GM12878 (cell line): ENCODE data around the gene C19orf12. TPM values are rescaled to one million over a fixed set of nuclear protein-coding genes. Genes with fewer than 3 reads are reported as not detected.

Source experiments
- ATF7 ChIP-seq: fragments of 450-650 bp; IDR thresholded peaks from 2 replicates; pipeline ENCODE4 v1.6.1; 2016; ENCODE audit warnings: low read depth, mild to moderate bottlenecking
- CBX3 ChIP-seq: fragments of 200-600 bp; sonication (generic); IDR thresholded peaks from 2 replicates; pipeline ENCODE4 v1.6.1; 2016; ENCODE audit warnings: low read depth, borderline replicate concordance
- CHD1 ChIP-seq: IDR thresholded peaks from 2 replicates; pipeline ENCODE4 v1.6.1; 2012; ENCODE audit warnings: low read depth, low read length, improper control_type of control experiment
- CHD2 ChIP-seq: IDR thresholded peaks from 2 replicates; pipeline ENCODE4 v1.6.1; 2011; ENCODE audit warnings: low read depth, low read length, improper control_type of control experiment, borderline replicate concordance
- EGR1 ChIP-seq, 2 experiments: IDR thresholded peaks; 1 replicate in 1 of 2; 2 replicates in 1 of 2; pipeline ENCODE4 v1.6.1; 2011 to 2012; ENCODE audit warnings: low read depth in 2 of 2, low read length in 2 of 2, borderline replicate concordance in 1 of 2, mild to moderate bottlenecking in 1 of 2, moderate library complexity in 1 of 2
- JUND ChIP-seq: IDR thresholded peaks from 2 replicates; pipeline ENCODE4 v1.6.1; 2012; ENCODE audit warnings: low read depth, mild to moderate bottlenecking, low read length, improper control_type of control experiment, moderate library complexity
- MXI1 ChIP-seq: fragments of 150-350 bp; IDR thresholded peaks from 2 replicates; pipeline ENCODE4 v1.6.1; 2011; ENCODE audit warnings: low read depth, mild to moderate bottlenecking, inconsistent platforms, low read length, improper control_type of control experiment
- MYC ChIP-seq: IDR thresholded peaks from 2 replicates; pipeline ENCODE4 v1.6.1; 2011; ENCODE audit warnings: mild to moderate bottlenecking, low read length, moderate library complexity, inconsistent platforms; ENCODE audit not compliant: insufficient read depth, insufficient replicate concordance, insufficient read length, severe bottlenecking
- NFIC ChIP-seq: IDR thresholded peaks from 2 replicates; pipeline ENCODE4 v1.6.1; 2012; ENCODE audit warnings: low read depth, mild to moderate bottlenecking, inconsistent platforms, low read length, moderate library complexity
- NR2C2 ChIP-seq: IDR thresholded peaks from 2 replicates; pipeline ENCODE4 v1.6.1; 2011; ENCODE audit warnings: borderline replicate concordance, low read depth; ENCODE audit not compliant: control insufficient read depth, insufficient read length
- RUNX3 ChIP-seq: IDR thresholded peaks from 2 replicates; pipeline ENCODE4 v1.6.1; 2012; ENCODE audit warnings: low read length, inconsistent platforms
- SMAD1 ChIP-seq: fragments of 450-650 bp; IDR thresholded peaks from 2 replicates; pipeline ENCODE4 v1.6.1; 2018; ENCODE audit warnings: mild to moderate bottlenecking, low read depth; ENCODE audit not compliant: partially characterized antibody
- SMC3 ChIP-seq: IDR thresholded peaks from 2 replicates; pipeline ENCODE4 v1.6.1; 2011; ENCODE audit warnings: low read length, improper control_type of control experiment, borderline replicate concordance
- SREBF1 ChIP-seq: IDR thresholded peaks from 2 replicates; pipeline ENCODE4 v1.6.1; 2012; ENCODE audit warnings: mild to moderate bottlenecking, low read length
- TCF12 ChIP-seq: IDR thresholded peaks from 2 replicates; pipeline ENCODE4 v1.6.1; 2011; ENCODE audit warnings: low read depth, mild to moderate bottlenecking, low read length
- polyA plus RNA-seq, 11 experiments: library from polyadenylated mRNA; depleted of rRNA in 4 of 11; unstranded in 6 of 11; stranded (reverse) in 5 of 11; fragments of >200 nt; fragmentation: Nextera tagmentation in 4 of 11; fragmentation: Illumina TruSeq in 1 of 11; extraction: Ambion mirVana in 4 of 11; extraction: Trizol in 1 of 11; gene quantifications; 1 replicate in 1 of 11; 2 replicates in 10 of 11; pipeline versions ENCODE4 v1.2.1 to v1.2.3, GENCODE V29; 2011 to 2016; ENCODE audit warnings: inconsistent platforms in 2 of 11, missing spikeins in 2 of 11, low read depth in 1 of 11
- total RNA-seq, 4 experiments: library from RNA; depleted of rRNA in 3 of 4; stranded (reverse); fragments of >200 nt in 3 of 4; fragmentation: Illumina TruSeq in 1 of 4; extraction: Trizol in 1 of 4; gene quantifications; 2 replicates each; pipeline versions ENCODE4 v1.2.1 to v1.2.3, GENCODE V29; 2013 to 2021
- TF ChIP-seq, protein P1 (sequence below): fragments of 450-650 bp; IDR thresholded peaks from 2 replicates; pipeline ENCODE4 v1.6.1; 2017; ENCODE audit warnings: borderline replicate concordance
- TF ChIP-seq, protein P2 (sequence below): fragments of 450-650 bp; formaldehyde crosslinking; IDR thresholded peaks from 2 replicates; pipeline ENCODE4 v1.4.0; 2022; ENCODE audit warnings: mild to moderate bottlenecking, moderate library complexity
- TF ChIP-seq, protein P3 (sequence below): fragments of 450-650 bp; IDR thresholded peaks from 2 replicates; pipeline ENCODE4 v1.6.1; 2016; ENCODE audit warnings: mild to moderate bottlenecking
- TF ChIP-seq, protein P4 (sequence below): IDR thresholded peaks from 2 replicates; pipeline ENCODE4 v1.6.1; 2011; ENCODE audit warnings: borderline replicate concordance, low read depth, mild to moderate bottlenecking, moderate library complexity, mixed read lengths, low read length; ENCODE audit not compliant: insufficient read depth; ENCODE audit errors: extremely low read length
- TF ChIP-seq, protein P5 (sequence below): IDR thresholded peaks from 2 replicates; pipeline ENCODE4 v1.6.1; 2011; ENCODE audit warnings: low read depth, low read length, improper control_type of control experiment, borderline replicate concordance

Gene C19orf12
- total and polyA plus RNA-seq, 10 of the 15 experiments (the other 5 are each of a cell fraction or from before 2014, with no cell fraction given) = 2.3 to 23.5 (median 20.3) TPM

DNA sequence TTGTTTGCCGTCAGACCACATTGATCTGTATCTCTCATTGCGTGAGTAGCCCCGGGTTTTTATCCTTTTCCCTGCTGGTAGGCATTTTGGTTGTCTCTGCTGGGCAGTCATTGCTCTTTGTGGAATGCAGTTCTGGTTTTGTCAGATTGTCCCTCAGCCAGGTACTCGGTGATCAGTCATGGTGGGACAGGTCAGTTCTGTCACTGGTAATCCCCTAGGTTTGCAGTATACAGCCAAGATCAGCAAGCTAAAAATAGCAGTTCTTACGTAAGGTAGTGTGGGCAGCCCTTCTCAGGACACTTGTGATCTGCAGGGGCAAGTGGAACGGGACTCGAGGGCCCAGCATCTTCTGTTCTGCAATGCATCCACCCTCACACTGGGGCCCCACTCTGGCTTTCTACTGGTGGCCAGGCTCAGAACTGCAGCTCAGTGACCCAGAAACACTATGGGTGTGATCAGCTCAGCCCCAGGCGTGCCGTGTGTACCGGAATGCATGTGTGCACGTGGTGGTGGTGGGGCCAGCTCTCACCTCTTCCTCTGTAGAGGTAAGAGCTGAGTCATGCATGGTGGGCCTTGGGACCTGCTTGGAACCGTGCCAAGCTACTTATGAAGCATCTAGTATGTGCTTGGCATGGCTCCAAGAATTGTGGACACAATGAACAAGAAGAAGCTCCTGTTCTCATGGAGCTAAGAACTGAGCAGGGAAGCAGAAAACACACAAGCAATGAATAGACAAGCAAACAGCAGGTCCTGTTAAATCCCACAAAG, 43.5 kb downstream of the C19orf12 start (continued):
- no peak for TF ChIP-seq NR2C2
- TF ChIP-seq, protein P1, sequence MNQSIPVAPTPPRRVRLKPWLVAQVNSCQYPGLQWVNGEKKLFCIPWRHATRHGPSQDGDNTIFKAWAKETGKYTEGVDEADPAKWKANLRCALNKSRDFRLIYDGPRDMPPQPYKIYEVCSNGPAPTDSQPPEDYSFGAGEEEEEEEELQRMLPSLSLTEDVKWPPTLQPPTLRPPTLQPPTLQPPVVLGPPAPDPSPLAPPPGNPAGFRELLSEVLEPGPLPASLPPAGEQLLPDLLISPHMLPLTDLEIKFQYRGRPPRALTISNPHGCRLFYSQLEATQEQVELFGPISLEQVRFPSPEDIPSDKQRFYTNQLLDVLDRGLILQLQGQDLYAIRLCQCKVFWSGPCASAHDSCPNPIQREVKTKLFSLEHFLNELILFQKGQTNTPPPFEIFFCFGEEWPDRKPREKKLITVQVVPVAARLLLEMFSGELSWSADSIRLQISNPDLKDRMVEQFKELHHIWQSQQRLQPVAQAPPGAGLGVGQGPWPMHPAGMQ = no peak
- TF ChIP-seq MYC = peak; percentile 66
- TF ChIP-seq, protein P2, sequence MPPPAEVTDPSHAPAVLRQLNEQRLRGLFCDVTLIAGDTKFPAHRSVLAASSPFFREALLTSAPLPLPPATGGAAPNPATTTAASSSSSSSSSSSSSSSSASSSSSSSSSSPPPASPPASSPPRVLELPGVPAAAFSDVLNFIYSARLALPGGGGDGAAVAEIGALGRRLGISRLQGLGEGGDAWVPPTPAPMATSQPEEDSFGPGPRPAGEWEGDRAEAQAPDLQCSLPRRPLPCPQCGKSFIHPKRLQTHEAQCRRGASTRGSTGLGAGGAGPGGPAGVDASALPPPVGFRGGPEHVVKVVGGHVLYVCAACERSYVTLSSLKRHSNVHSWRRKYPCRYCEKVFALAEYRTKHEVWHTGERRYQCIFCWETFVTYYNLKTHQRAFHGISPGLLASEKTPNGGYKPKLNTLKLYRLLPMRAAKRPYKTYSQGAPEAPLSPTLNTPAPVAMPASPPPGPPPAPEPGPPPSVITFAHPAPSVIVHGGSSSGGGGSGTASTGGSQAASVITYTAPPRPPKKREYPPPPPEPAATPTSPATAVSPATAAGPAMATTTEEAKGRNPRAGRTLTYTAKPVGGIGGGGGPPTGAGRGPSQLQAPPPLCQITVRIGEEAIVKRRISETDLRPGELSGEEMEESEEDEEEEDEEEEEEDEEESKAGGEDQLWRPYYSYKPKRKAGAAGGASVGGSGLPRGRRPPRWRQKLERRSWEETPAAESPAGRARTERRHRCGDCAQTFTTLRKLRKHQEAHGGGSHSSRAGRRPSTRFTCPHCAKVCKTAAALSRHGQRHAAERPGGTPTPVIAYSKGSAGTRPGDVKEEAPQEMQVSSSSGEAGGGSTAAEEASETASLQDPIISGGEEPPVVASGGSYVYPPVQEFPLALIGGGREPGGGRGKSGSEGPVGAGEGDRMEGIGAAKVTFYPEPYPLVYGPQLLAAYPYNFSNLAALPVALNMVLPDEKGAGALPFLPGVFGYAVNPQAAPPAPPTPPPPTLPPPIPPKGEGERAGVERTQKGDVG = no peak
- peak; percentile 59; the same call in 1 of the 2 replicates for TF ChIP-seq NFIC
- no peak for TF ChIP-seq CBX3
- TF ChIP-seq SMC3 = no peak
- no peak for TF ChIP-seq TCF12
- TF ChIP-seq CHD2 = no peak
- no peak for TF ChIP-seq EGR1 (IDR thresholded peaks at IDR 0.05; ENCODE audit: borderline replicate concordance in 1 of 2, low read depth in 2 of 2, low read length in 2 of 2)
- peak; percentile 70 for TF ChIP-seq ATF7
- TF ChIP-seq, protein P3, sequence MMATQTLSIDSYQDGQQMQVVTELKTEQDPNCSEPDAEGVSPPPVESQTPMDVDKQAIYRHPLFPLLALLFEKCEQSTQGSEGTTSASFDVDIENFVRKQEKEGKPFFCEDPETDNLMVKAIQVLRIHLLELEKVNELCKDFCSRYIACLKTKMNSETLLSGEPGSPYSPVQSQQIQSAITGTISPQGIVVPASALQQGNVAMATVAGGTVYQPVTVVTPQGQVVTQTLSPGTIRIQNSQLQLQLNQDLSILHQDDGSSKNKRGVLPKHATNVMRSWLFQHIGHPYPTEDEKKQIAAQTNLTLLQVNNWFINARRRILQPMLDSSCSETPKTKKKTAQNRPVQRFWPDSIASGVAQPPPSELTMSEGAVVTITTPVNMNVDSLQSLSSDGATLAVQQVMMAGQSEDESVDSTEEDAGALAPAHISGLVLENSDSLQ = peak; percentile 31; the same call in 1 of the 2 replicates
- TF ChIP-seq JUND = no peak
- TF ChIP-seq, protein P4, sequence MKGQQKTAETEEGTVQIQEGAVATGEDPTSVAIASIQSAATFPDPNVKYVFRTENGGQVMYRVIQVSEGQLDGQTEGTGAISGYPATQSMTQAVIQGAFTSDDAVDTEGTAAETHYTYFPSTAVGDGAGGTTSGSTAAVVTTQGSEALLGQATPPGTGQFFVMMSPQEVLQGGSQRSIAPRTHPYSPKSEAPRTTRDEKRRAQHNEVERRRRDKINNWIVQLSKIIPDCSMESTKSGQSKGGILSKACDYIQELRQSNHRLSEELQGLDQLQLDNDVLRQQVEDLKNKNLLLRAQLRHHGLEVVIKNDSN = peak; percentile 75
- TF ChIP-seq SREBF1 = no peak
- TF ChIP-seq, protein P5, sequence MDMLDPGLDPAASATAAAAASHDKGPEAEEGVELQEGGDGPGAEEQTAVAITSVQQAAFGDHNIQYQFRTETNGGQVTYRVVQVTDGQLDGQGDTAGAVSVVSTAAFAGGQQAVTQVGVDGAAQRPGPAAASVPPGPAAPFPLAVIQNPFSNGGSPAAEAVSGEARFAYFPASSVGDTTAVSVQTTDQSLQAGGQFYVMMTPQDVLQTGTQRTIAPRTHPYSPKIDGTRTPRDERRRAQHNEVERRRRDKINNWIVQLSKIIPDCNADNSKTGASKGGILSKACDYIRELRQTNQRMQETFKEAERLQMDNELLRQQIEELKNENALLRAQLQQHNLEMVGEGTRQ = no peak; the same call in none of the 2 replicates
- no peak for TF ChIP-seq CHD1
- TF ChIP-seq RUNX3 = peak; percentile 73
- peak; percentile 99 for TF ChIP-seq SMAD1
- TF ChIP-seq MXI1 = peak; percentile 79
